Tibial nerve (tissue), 4 donors: ENCODE measurements around the gene SV2B.

Source experiments
- CTCF ChIP-seq, 5 experiments: fragments of 200-600 bp in 3 of 5; fragments of 450-650 bp in 2 of 5; sonication (generic) in 3 of 5; IDR thresholded peaks; one replicate each; pipeline ENCODE4 v1.5.1; 2016 to 2019; ENCODE audit warnings: antibody characterized with exemption in 5 of 5, mild to moderate bottlenecking in 3 of 5, moderate library complexity in 2 of 5
- EP300 ChIP-seq, 2 donors: sonication (generic); formaldehyde crosslinking; IDR thresholded peaks; one replicate each; pipeline ENCODE4 v1.6.1; 2017; ENCODE audit warnings: antibody characterized with exemption in 2 of 2, mild to moderate bottlenecking in 1 of 2

- no peak for TF ChIP-seq CTCF (IDR thresholded peaks at IDR 0.05)
- no peak for TF ChIP-seq EP300 (IDR thresholded peaks at IDR 0.05)
These were observed 170.7 kb downstream of the SV2B start for GRCh38 chr15:91270747-91271146.
